Measurements from ENCODE around the gene NEMP2.
A peak's percentile ranks its signal among the peaks of the same experiment; 100 is the strongest.

NEMP2 gene

GRCh38 chr2:190488516-190489233 lies 45.8 kb downstream of the NEMP2 start:
- TF ChIP-seq TSHZ2 (CRISPR knock-in tag; IDR thresholded peaks at IDR 0.05) (no peak), CREB5 (CRISPR knock-in tag; IDR thresholded peaks at IDR 0.05; ENCODE audit: low read depth) (no peak), CSRNP3 (CRISPR knock-in tag; IDR thresholded peaks at IDR 0.05) (no peak), ZNF565 (CRISPR knock-in tag; conservative IDR thresholded peaks at IDR 0.05; ENCODE audit: low read depth) (no peak), PPARA (CRISPR knock-in tag; IDR thresholded peaks at IDR 0.05; ENCODE audit: borderline replicate concordance) (no peak), ZC3H10 (CRISPR knock-in tag; IDR thresholded peaks at IDR 0.05) (no peak), TCF4 (CRISPR knock-in tag; IDR thresholded peaks at IDR 0.05; ENCODE audit: borderline replicate concordance) (no peak), RARB (CRISPR knock-in tag; IDR thresholded peaks at IDR 0.05) (no peak), ZFP30 (CRISPR knock-in tag; IDR thresholded peaks at IDR 0.05) (no peak), GLIS3 (CRISPR knock-in tag; IDR thresholded peaks at IDR 0.05) (no peak), ESRRG (CRISPR knock-in tag; IDR thresholded peaks at IDR 0.05) (no peak), BACH2 (CRISPR knock-in tag; IDR thresholded peaks at IDR 0.05; ENCODE audit: borderline replicate concordance) (no peak), PATZ1 (CRISPR knock-in tag; IDR thresholded peaks at IDR 0.05; ENCODE audit: borderline replicate concordance) (no peak), TOX (CRISPR knock-in tag; IDR thresholded peaks at IDR 0.05; ENCODE audit: borderline replicate concordance) (no peak)
- no peak for ATAC-seq

- ATAC-seq, result peak; percentile 69; the same call in 2 of the 3 replicates
- TF ChIP-seq TOX (CRISPR knock-in tag; IDR thresholded peaks at IDR 0.05; ENCODE audit: borderline replicate concordance) (no peak), SNAI2 (CRISPR knock-in tag; IDR thresholded peaks at IDR 0.05) (no peak), ZFP30 (CRISPR knock-in tag; IDR thresholded peaks at IDR 0.05) (no peak)
Observed at GRCh38 chr2:190486037-190486623, 48.4 kb downstream of the NEMP2 start.

GRCh38 chr2:190482451-190482850 lies 52.1 kb downstream of the NEMP2 start:
- ATAC-seq, result no peak

More at GRCh38 chr2:190482451-190482850, 52.1 kb downstream of the NEMP2 start:
- TF ChIP-seq ZFP3 (CRISPR knock-in tag; IDR thresholded peaks at IDR 0.05) (no peak), ZFP30 (CRISPR knock-in tag; IDR thresholded peaks at IDR 0.05) (no peak), ESRRG (CRISPR knock-in tag; IDR thresholded peaks at IDR 0.05) (no peak), CREB5 (CRISPR knock-in tag; IDR thresholded peaks at IDR 0.05; ENCODE audit: low read depth) (no peak), ZC3H10 (CRISPR knock-in tag; IDR thresholded peaks at IDR 0.05) (no peak)
